Kidney (tissue), 14 donors: ENCODE measurements around the gene RPS4Y1. TPM values are rescaled to one million over a fixed set of nuclear protein-coding genes. Genes with fewer than 3 reads are reported as not detected.

Experiments
- DNase-seq, 5 donors: peaks; one replicate each; pipeline ENCODE4 v3.0.0-alpha.2; 2013 to 2020
- FAIRE-seq: peaks from 2 replicates; lab custom pipeline; 2012; peaks lifted over from hg19 to GRCh38; lab: Jason Lieb, UNC
- H3K27ac ChIP-seq, 2 donors: one replicate each; pipeline ENCODE4 v1.7.0; 2013; ENCODE audit warnings: low read depth in 2 of 2, low read length in 2 of 2, inconsistent platforms in 1 of 2
- H3K27me3 ChIP-seq: one replicate; pipeline ENCODE4 v1.7.1; 2013; ENCODE audit warnings: low read length, inconsistent platforms; ENCODE audit not compliant: control insufficient read depth, insufficient read depth
- H3K36me3 ChIP-seq, 3 donors: one replicate each; pipeline versions ENCODE4 v1.7.0 to v1.7.1; 2013; ENCODE audit warnings: low read length in 3 of 3, control low read depth in 1 of 3, inconsistent platforms in 1 of 3; ENCODE audit not compliant: insufficient read depth in 3 of 3, control insufficient read depth in 2 of 3
- H3K4me1 ChIP-seq, 3 donors: one replicate each; pipeline versions ENCODE4 v1.7.0 to v1.7.1; 2013; ENCODE audit warnings: low read length in 3 of 3, inconsistent platforms in 1 of 3, low read depth in 1 of 3; ENCODE audit not compliant: control insufficient read depth in 2 of 3, insufficient read depth in 2 of 3
- H3K4me3 ChIP-seq, 3 donors: one replicate each; pipeline versions ENCODE4 v1.7.0 to v1.8.1; 2013; ENCODE audit warnings: low read length in 3 of 3, control low read depth in 1 of 3, inconsistent platforms in 1 of 3
- H3K9ac ChIP-seq, 3 donors: one replicate each; pipeline versions ENCODE4 v1.7.0 to v1.7.1; 2013; ENCODE audit warnings: low read length in 3 of 3, control low read depth in 1 of 3, inconsistent platforms in 1 of 3
- H3K9me3 ChIP-seq, 3 donors: one replicate each; pipeline versions ENCODE4 v1.7.0 to v1.7.1; 2013; ENCODE audit warnings: low read length in 3 of 3, control low read depth in 1 of 3, inconsistent platforms in 1 of 3; ENCODE audit not compliant: control insufficient read depth in 2 of 3, insufficient read depth in 1 of 3
- intact Hi-C: fragments of 100-400 bp; cut with DNase I; formaldehyde crosslinking; loops from one replicate; pipeline ENCODE4 v1.11.1; 2022
- polyA plus RNA-seq: library from polyadenylated mRNA; stranded (reverse); fragments of 350-450 nt; fragmentation: Illumina TruSeq; extraction: RNeasy Lipid Tissue Mini Kit (QIAGEN cat#74804); gene quantifications from one replicate; pipeline ENCODE4 v1.2.3, GENCODE V29; 2014; ENCODE audit warnings: low read depth, low replicate concordance; ENCODE audit not compliant: insufficient read depth
- total RNA-seq: library from RNA; stranded (reverse); fragmentation: NEBNext Ultra II Directional; extraction: Animal tissue kit (Norgen Biotek cat#: 25700); gene quantifications from one replicate; pipeline ENCODE4 v1.2.1, GENCODE V29; 2021
- TF ChIP-seq, protein P1 (sequence below): IDR thresholded peaks from 3 replicates; pipeline ENCODE4 v1.5.1; 2012; ENCODE audit warnings: mild to moderate bottlenecking, moderate library complexity, borderline replicate concordance; ENCODE audit not compliant: insufficient read depth; ENCODE audit errors: extremely low read depth
- donor health status: control.
- donor health status: control.
- donor health status: control.
- donor health status: control.
- donor health status: control.
- donor health status: DM: yes; HTN: yes; CAD: no.
- donor health status: Normal renal cell carcinoma (clear cell type).

The RPS4Y1 gene
- total and polyA plus RNA-seq, 2 donors from 2014 or later, result 602 TPM; not detected in 1

DNA sequence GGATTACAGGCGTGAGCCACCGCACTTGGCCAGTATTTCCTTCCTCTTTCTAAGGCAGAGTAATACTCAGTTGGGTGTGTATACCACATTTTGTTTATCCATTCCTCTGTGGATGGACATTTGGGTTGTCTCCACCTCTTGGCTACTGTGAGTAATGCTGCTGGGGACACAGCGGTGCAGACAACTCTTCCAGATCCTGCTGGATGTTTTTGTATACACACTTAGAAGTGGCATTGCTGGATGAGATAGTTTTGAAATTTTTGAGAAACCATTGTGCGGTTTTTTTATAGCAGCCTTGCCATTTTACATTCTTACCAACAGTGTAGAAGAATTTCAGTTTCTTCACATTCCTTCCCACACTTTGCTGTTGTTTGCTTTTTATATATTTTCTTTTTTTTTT lies 16.3 kb downstream of the RPS4Y1 start:
- DNase-seq, result no peak

DNA sequence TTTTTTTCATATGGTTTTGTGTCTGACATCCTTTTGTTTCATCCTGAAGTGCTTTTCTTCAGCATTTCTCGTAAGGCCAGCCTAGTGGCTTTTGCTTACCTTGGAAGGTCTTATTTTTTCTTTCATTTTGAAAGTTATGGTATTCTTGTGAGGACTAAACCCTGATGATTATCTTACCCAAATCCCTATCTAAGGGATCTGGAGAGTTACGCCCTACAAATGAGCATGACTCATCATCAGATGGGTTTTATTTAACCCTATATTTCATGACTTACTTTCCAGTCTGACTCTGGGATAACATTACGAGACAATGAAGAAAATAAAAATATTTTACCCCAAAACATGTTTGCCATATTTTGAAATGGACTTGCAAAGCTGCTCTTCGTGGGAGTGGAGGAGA lies 18.4 kb downstream of the RPS4Y1 start:
- DNase-seq (no peak), FAIRE-seq (no peak)
- Histone ChIP-seq H3K27me3 (no peaks in the 10 kb centered on the region), H3K36me3 (peaks cover 0 to 12% (median 3%) of the 10 kb centered on the region in 3 donors), H3K27ac (no peak overlapping the region), H3K9ac (no peak overlapping the region), H3K4me1 (no peaks in the 10 kb centered on the region), H3K4me3 (no peak overlapping the region), H3K9me3 (no peaks in the 10 kb centered on the region)
- intact Hi-C loops, result no loop called here
- TF ChIP-seq, protein P1, sequence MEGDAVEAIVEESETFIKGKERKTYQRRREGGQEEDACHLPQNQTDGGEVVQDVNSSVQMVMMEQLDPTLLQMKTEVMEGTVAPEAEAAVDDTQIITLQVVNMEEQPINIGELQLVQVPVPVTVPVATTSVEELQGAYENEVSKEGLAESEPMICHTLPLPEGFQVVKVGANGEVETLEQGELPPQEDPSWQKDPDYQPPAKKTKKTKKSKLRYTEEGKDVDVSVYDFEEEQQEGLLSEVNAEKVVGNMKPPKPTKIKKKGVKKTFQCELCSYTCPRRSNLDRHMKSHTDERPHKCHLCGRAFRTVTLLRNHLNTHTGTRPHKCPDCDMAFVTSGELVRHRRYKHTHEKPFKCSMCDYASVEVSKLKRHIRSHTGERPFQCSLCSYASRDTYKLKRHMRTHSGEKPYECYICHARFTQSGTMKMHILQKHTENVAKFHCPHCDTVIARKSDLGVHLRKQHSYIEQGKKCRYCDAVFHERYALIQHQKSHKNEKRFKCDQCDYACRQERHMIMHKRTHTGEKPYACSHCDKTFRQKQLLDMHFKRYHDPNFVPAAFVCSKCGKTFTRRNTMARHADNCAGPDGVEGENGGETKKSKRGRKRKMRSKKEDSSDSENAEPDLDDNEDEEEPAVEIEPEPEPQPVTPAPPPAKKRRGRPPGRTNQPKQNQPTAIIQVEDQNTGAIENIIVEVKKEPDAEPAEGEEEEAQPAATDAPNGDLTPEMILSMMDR, result no peak

More for the DNA sequence above, 16.3 kb downstream of the RPS4Y1 start:
- Histone ChIP-seq H3K36me3 (peaks cover 0 to 11% (median 3%) of the 10 kb centered on the region in 3 donors), H3K27ac (no peak overlapping the region), H3K9me3 (no peaks in the 10 kb centered on the region), H3K4me3 (no peak overlapping the region), H3K27me3 (no peaks in the 10 kb centered on the region), H3K4me1 (no peaks in the 10 kb centered on the region), H3K9ac (no peak overlapping the region)
- TF ChIP-seq, protein P1, result no peak
- intact Hi-C loops, result no loop called here
- no peak for FAIRE-seq

DNA sequence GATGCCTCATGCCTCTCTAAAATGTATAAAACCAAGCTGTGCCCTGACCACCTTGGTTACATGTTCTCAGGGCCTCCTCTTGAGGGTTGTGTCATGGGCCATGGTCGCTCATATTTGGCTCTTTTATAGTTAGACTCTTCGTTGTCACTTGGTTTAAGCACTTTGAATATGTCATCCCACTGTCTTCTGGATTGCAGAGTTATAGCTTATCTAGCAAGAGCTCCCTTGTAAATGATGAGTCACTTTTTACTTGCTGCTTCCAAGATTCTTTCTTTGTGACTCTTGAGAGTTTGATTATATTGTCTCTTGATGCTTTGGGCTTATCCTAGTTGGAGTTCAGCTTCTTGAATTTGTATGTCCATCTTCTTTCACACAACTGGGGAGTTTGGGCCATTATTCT lies 19.1 kb downstream of the RPS4Y1 start:
- Histone ChIP-seq H3K27me3 (no peaks in the 10 kb centered on the region), H3K9me3 (no peaks in the 10 kb centered on the region), H3K9ac (no peak overlapping the region), H3K4me3 (no peak overlapping the region), H3K27ac (no peak overlapping the region), H3K4me1 (no peaks in the 10 kb centered on the region), H3K36me3 (peaks cover 0 to 17% (median 5%) of the 10 kb centered on the region in 3 donors)
- no peak for FAIRE-seq
- TF ChIP-seq, protein P1, result no peak
- intact Hi-C loops, result no loop called here
- no peak for DNase-seq

DNA sequence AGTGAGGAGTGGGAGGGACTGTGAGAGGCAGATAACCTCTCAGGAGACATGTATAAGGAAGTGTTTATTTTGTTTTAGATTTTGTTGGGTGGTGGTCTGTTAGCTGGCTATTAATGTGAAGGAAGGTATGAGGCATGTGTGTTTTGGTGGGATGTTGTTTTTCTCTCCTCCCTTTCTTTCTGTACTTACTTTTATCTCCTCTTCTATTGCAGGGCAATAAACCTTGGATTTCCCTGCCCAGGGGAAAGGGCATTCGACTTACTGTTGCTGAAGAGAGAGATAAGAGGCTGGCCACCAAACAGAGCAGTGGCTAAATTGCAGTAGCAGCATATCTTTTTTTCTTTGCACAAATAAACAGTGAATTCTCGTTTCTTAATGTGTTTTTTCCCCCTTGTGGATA lies 25.2 kb downstream of the RPS4Y1 start:
- H3K27me3 ChIP-seq, result no peaks in the 10 kb centered on the region
- DNase-seq, result no peak
- no peak overlapping the region for H3K4me3 ChIP-seq
- FAIRE-seq, result no peak
- no peaks in the 10 kb centered on the region for H3K4me1 ChIP-seq
- no peak overlapping the region for H3K27ac ChIP-seq
- H3K36me3 ChIP-seq, result peaks cover 0 to 25% (median 4%) of the 10 kb centered on the region in 3 donors
- no peaks in the 10 kb centered on the region for H3K9me3 ChIP-seq
- intact Hi-C loops, result no loop called here
- TF ChIP-seq, protein P1, result no peak
- no peak overlapping the region for H3K9ac ChIP-seq
